ENCODE results near the gene CDR2.

- no peak for TF ChIP-seq POLR2A (IDR thresholded peaks at IDR 0.05; ENCODE audit: low read depth, low read length)
- no peak for TF ChIP-seq TAF1 (IDR thresholded peaks at IDR 0.05; ENCODE audit: borderline replicate concordance, low read depth, low read length)
Measured at GRCh38 chr16:22353933-22354541, 20.4 kb downstream of the CDR2 start.

Measured in GM12892 (cell line).